GM18951 (cell line): ENCODE measurements around the gene CCNT2.
"Not testable (repeated sequence)": the region's sequence is repeated elsewhere in the genome, so short reads cannot be mapped to it uniquely, and the experiment has no call there.

Experiments
- POLR2A ChIP-seq: IDR thresholded peaks from 4 replicates; pipeline ENCODE4 v1.6.1; 2011; ENCODE audit warnings: mild to moderate bottlenecking; ENCODE audit not compliant: insufficient read length, insufficient read depth; ENCODE audit errors: extremely low read depth
- in situ Hi-C: fragments of 300-500 bp; cut with MboI; formaldehyde crosslinking; loops from one replicate; pipeline ENCODE4 v1.12.0; 2022; ENCODE audit warnings: low sequenced_read_pairs, mixed read lengths, inconsistent platforms; ENCODE audit not compliant: unreplicated experiment

CCNT2 gene

DNA sequence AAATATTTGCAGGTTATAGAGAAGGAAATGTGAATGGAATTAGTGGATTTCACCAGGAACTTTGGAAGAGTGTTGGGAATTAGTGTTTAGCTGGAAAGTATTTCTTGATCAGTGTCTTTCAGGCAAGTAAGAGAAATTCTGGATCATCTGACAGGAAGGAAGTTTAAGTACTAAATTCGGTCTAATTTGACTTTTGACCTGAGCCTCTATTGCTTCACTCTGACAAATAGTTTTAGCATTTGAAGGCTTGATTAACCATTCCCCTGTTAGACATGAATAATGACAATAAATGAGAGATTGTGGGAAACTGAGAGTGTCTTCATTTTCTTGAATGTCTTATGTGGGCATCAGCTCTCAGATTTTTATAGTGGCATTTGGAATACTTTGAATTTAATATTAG, 16.0 kb downstream of the CCNT2 start:
- in situ Hi-C loops, result no loop called here

DNA sequence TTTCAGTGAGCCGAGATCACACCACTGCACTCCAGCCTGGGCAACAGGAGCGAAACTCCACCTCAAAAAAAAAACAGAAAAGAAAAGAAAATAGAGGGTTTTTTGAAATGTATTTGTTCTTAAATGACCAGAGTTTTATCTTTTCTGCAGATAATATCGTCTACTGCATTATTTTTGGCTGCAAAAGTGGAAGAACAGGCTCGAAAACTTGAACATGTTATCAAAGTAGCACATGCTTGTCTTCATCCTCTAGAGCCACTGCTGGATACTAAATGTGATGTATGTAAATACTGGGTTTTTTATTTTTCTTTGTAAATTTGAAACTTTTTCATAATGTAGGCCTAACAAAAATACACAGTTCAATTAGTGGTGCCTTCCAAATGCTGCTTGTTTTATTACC, 18.1 kb downstream of the CCNT2 start:
- in situ Hi-C loops, result no loop called here
- no peak for TF ChIP-seq POLR2A

More for the DNA sequence above, 16.0 kb downstream of the CCNT2 start:
- no peak for TF ChIP-seq POLR2A

DNA sequence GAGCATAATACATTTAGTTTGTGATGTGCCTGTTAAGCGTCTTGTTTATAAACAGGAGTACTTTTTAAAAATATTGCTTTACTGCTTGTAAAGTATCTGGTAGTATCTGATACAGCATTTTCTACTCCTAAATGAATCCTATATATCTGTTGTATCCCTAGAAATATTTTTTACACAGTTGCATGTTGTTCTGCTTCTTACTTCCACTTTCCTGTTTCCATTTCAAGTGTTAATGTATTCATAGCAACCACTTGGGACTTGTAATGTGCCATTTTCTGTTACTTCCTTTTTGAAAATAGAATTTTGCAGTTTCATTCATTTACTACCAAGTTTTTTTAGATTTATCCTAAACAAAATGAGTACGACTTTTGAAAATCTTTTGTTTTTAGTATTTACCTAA, 24.9 kb downstream of the CCNT2 start:
- no peak for TF ChIP-seq POLR2A
- in situ Hi-C loops, result no loop called here

DNA sequence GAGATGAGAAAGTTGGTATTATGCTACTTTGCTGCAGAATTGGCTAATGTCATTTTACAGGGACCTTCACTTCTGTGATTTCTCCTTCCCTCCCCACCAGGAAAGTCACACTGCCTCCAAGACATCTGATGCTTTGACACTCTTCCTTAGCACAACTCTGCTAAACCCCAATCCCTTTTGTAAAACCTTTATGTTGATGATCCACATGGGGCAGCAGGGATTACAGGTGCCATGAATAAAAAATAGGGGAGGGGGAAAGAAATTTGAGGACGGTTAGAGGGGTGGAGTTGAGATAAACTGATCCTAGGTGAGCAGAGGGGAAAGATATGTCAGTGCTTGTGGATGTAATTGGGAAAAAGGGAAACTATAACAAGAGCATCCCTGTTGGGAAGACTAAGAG, 26.4 kb downstream of the CCNT2 start:
- TF ChIP-seq POLR2A, result no peak
- in situ Hi-C loops, result no loop called here

DNA sequence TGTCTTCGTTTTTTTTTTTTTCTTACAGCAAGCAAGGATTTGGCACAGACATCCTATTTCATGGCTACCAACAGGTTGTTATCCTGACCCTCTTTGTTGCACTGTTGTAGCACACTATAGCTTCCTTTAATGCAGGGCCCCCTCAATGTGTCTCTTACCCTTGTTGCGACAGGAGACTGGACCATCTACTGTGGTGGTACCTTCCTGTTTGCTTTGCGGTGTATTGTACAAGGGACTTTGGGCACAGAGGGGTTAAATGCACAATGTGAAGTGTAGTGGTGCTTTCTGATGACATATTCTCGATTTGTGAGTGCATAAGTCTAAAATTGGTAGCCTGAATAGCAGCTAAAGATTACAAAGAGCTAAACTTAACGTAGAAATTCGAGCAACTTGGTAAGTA, 27.5 kb downstream of the CCNT2 start:
- in situ Hi-C loops, result no loop called here
- no peak for TF ChIP-seq POLR2A

DNA sequence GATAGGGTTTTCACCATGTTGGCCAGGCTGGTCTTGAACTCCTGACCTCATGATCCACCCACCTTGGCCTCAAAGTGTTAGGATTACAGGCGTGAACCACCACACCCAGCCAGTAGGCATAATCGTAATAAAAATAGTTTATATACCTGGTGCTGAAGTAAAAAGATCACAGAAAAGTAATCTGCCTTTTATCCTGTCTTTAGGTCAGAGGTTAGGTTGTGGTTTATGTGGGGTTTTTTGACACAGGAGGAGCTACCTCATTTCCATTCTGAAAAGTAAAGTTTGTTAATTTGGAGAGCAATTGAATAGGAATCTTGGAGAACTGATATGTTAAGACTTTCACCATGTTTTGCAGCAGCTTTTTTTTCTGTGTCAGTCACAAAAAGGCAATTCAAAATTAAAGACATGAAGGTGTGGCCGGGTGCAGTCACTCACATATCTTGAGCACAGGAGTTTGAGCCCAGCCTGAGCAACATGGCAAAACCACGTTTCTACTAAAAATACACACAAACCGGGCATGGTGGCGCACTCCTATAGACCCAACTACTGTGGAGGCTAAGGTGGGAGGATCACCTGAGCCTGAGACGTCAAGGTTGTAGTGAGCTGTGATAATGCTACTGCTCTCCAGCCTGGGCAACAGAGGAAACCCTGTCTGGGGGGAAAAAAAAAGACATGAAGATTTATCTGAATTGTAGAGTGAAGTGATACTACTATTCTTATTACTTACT, 31.5 kb downstream of the CCNT2 start:
- in situ Hi-C loops, result no loop called here
- no peak for TF ChIP-seq POLR2A

GRCh38 chr2:134950886-134951285, 32.3 kb downstream of the CCNT2 start:
- in situ Hi-C loops, result no loop called here
- no peak for TF ChIP-seq POLR2A

DNA sequence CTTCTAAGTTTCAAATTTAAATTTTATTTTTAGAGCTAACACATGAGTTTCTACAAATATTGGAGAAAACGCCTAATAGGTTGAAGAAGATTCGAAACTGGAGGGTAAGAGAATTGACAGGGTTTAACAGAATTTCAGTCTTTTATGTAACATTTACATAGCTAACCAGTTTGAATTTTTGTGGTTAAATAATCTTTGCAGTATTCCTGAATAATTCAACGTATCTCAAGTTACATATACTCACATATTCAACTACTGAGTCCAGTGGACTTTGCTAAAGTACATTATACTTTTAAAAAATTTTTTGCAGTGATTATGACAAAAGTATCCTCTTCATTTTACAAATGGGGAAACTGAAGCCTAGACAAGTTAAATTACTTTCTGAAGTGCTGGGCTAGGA, 34.0 kb downstream of the CCNT2 start:
- in situ Hi-C loops, result no loop called here
- TF ChIP-seq POLR2A, result no peak

DNA sequence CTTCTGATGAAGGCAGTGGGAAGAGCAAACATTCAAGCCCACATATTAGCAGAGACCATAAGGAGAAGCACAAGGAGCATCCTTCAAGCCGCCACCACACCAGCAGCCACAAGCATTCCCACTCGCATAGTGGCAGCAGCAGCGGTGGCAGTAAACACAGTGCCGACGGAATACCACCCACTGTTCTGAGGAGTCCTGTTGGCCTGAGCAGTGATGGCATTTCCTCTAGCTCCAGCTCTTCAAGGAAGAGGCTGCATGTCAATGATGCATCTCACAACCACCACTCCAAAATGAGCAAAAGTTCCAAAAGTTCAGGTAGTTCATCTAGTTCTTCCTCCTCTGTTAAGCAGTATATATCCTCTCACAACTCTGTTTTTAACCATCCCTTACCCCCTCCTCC, 35.4 kb downstream of the CCNT2 start:
- TF ChIP-seq POLR2A, result no peak
- in situ Hi-C loops, result no loop called here

GRCh38 chr2:134955744-134956143, 37.1 kb downstream of the CCNT2 start:
- in situ Hi-C loops, result no loop called here

DNA sequence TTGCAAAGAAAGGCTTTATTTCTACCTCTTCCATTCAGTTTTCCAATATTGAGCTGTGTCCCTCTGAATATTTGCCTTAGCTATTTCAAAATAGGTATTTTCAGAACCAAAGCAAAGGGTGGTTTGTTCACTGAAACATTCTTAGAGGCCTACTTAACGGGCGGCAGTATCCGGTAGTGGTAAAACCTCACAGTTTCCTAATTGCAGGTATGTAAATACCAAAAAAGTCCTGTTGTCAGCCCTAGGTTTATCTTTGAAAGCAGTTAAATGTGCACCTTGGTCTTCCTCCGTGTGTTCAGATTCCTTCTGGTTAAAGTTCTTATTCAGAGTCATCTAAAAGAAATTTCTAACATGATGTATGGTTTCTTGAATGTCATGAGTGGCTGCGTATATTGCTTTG, 38.9 kb downstream of the CCNT2 start:
- no peak for TF ChIP-seq POLR2A
- in situ Hi-C loops, result no loop called here

More at GRCh38 chr2:134955744-134956143, 37.1 kb downstream of the CCNT2 start:
- TF ChIP-seq POLR2A, result no peak

DNA sequence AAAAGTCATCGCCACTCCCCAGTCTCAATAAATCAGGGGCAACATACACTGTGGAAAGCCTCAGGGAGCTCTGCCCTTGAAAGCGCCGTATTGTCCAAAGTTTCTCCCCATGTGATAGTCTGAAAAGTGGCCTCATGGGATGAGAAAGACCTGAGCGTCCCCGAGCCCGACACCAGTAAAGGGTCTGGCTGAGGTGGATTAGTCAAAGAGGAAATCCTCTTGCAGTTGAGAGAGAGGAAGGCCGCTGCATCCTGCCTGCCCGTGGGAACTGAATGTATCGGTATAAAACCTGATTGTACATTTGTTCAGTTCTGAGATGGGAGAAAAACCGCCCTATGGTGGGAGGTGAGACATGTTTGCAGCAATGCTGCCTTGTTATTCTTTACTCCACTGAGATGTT, 48.5 kb downstream of the CCNT2 start:
- in situ Hi-C loops, result not testable (repeated sequence)

DNA sequence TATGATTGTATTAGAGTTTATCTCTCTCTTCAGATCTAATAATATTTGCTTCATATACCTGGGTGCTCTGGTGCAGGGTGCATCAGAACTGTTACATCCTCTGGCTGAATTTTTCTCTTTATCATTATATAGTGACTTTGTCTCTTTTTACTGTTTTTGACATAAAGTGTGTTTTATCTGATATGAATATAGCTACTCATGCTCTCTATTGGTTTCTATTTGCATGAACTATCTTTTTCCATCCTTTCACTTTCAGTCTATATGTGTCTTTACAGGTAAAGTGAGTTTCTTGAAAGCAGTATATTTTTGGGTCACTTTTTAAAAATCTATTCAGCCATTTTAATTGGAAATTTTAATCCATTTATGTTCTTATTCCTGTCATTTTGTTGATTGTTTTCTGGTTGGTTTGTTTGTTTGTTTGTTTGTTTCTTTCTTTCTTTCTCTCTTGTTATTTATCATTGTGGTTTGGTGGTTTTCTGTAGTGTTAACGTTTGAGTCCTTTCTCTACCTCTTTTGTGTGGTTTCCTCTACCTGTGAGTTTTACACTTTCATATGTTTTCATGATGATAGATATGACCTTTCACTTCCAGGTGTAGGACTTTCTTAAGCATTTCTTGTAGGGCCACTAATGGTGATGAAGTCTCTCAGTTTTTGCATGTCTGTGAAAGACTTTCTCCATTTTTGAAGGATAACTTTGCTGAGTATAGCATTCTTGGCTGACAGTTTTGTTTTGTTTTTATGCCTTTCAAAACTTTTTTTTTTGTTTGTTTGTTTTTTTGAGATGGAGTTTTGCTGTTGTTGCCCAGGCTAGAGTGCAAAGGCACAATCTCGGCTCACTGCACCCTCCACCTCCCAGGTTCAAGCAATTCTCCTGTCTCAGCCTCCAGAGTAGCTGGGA, 54.9 kb downstream of the CCNT2 start:
- in situ Hi-C loops, result no loop called here

More for the DNA sequence above, 54.9 kb downstream of the CCNT2 start:
- no peak for TF ChIP-seq POLR2A
